Measurements from ENCODE around the gene C1orf74. TPM values are rescaled to one million over a fixed set of nuclear protein-coding genes. Genes with fewer than 3 reads are reported as not detected.

C1orf74 gene
- total RNA-seq, 1 experiment from 2014 or later, result 5.6 TPM

- H4K20me1 ChIP-seq (ENCODE audit: insufficient read depth), result no peaks in the 10 kb centered on the region
- H3K9me3 ChIP-seq (ENCODE audit: control insufficient read depth in 1 of 2, insufficient read depth in 1 of 2, low read depth in 1 of 2, low read length in 2 of 2), result no peaks in the 10 kb centered on the region
- ChIA-PET RAD21 (ENCODE audit: low non-redundant PET in 1 of 2, low total read pairs in 2 of 2, uncharacterized antibody in 2 of 2, unreplicated experiment in 2 of 2) (no interaction called here), CTCF (interaction anchor here (1.7 kb wide), 1 partner anchor 10 kb away, joined by 5 read pairs; no protein-coding TSS in a partner anchor), POLR2A (no interaction called here)
- H3K79me2 ChIP-seq (ENCODE audit: insufficient read depth, low read length), result no peaks in the 10 kb centered on the region
- no peak for DNase-seq (ENCODE audit: low read depth, low spot score)
- H3K27me3 ChIP-seq (ENCODE audit: insufficient read depth, low read length), result no peaks in the 10 kb centered on the region; the same call in 1 of the 2 replicates
- BruUV-seq (replicated peaks), result no TSS peak
- no peak overlapping the region for H3K4me2 ChIP-seq (ENCODE audit: low read length)
- H3K27ac ChIP-seq (ENCODE audit: low read depth, low read length), result no peak overlapping the region
- H3K9ac ChIP-seq (ENCODE audit: low read length), result no peak overlapping the region
- no peak overlapping the region for H2AFZ ChIP-seq (ENCODE audit: low read depth, low read length, poor library complexity, severe bottlenecking)
- no peak for TF ChIP-seq ZNF274 (IDR thresholded peaks at IDR 0.05; ENCODE audit: low read depth, low read length)
- TF ChIP-seq EZH2phosphoT487 (IDR thresholded peaks at IDR 0.05; ENCODE audit: borderline replicate concordance), result no peak
- no peak overlapping the region for H3K4me3 ChIP-seq (replicated peaks in 1 of 2; ENCODE audit: low read depth in 1 of 2, low read length in 2 of 2)
- ATAC-seq, result no peak
- intact Hi-C loops (cut with micrococcal nuclease), result no loop called here
- H3K4me1 ChIP-seq (ENCODE audit: control insufficient read depth in 1 of 2, insufficient read depth in 2 of 2, low read length in 2 of 2), result peaks cover 0 to 10% of the 10 kb centered on the region in 2 experiments; a peak in 1 of 4 replicates
- no peaks in the 10 kb centered on the region for H3K36me3 ChIP-seq (ENCODE audit: control insufficient read depth in 1 of 2, insufficient read depth in 2 of 2, low read length in 2 of 2)
- H3K9me2 ChIP-seq (ENCODE audit: insufficient read depth), result no peaks in the 10 kb centered on the region
Observed at GRCh38 chr1:209817691-209818090, 33.3 kb upstream of the C1orf74 start.

- ChIA-PET POLR2A (no interaction called here), CTCF (interaction anchor here (1.7 kb wide), 1 partner anchor 9 kb away, joined by 5 read pairs; no protein-coding TSS in a partner anchor), RAD21 (ENCODE audit: low non-redundant PET in 1 of 2, low total read pairs in 2 of 2, uncharacterized antibody in 2 of 2, unreplicated experiment in 2 of 2) (no interaction called here)
- Histone ChIP-seq H3K27ac (ENCODE audit: low read depth, low read length) (no peak overlapping the region), H3K4me2 (ENCODE audit: low read length) (no peak overlapping the region), H4K20me1 (ENCODE audit: insufficient read depth) (no peaks in the 10 kb centered on the region), H3K9ac (ENCODE audit: low read length) (no peak overlapping the region), H3K4me1 (ENCODE audit: control insufficient read depth in 1 of 2, insufficient read depth in 2 of 2, low read length in 2 of 2) (0 out of 4 replicates have a peak, but pooled peaks cover 0 to 7% of the 10 kb centered on the region in 2 experiments), H3K9me2 (ENCODE audit: insufficient read depth) (no peaks in the 10 kb centered on the region), H3K4me3 (replicated peaks in 1 of 2; ENCODE audit: low read depth in 1 of 2, low read length in 2 of 2) (no peak overlapping the region), H3K36me3 (ENCODE audit: control insufficient read depth in 1 of 2, insufficient read depth in 2 of 2, low read length in 2 of 2) (no peaks in the 10 kb centered on the region), H2AFZ (ENCODE audit: low read depth, low read length, poor library complexity, severe bottlenecking) (no peak overlapping the region), H3K9me3 (ENCODE audit: control insufficient read depth in 1 of 2, insufficient read depth in 1 of 2, low read depth in 1 of 2, low read length in 2 of 2) (no peaks in the 10 kb centered on the region), H3K27me3 (ENCODE audit: insufficient read depth, low read length) (no peaks in the 10 kb centered on the region; the same call in 1 of the 2 replicates), H3K79me2 (ENCODE audit: insufficient read depth, low read length) (no peaks in the 10 kb centered on the region)
- intact Hi-C loops (cut with micrococcal nuclease), result no loop called here
- ATAC-seq (no peak), DNase-seq (ENCODE audit: low read depth, low spot score) (no peak)
- BruUV-seq (replicated peaks), result no TSS peak
- TF ChIP-seq SRF (IDR thresholded peaks at IDR 0.05; ENCODE audit: low read depth) (no peak), ZNF274 (IDR thresholded peaks at IDR 0.05; ENCODE audit: low read depth, low read length) (no peak), POLR2A (IDR thresholded peaks at IDR 0.05; ENCODE audit: borderline replicate concordance, extremely low read depth, insufficient read depth, insufficient read length) (no peak), CBX3 (IDR thresholded peaks at IDR 0.05; ENCODE audit: low read depth) (no peak)
Observed at GRCh38 chr1:209816923-209817322, 32.6 kb upstream of the C1orf74 start.
